GM19025 (cell line): ENCODE data around the gene RASA4B.
A peak's percentile ranks its signal among the peaks of the same experiment; 100 is the strongest.
"Not testable (repeated sequence)": the region's sequence is repeated elsewhere in the genome, so short reads cannot be mapped to it uniquely, and the experiment has no call there.

Experiments
- ATAC-seq: cut with Tn5 transposase; IDR thresholded peaks from one replicate; pipeline ENCODE4 v1.9.1; 2021; ENCODE audit warnings: mild to moderate bottlenecking, low read depth, moderate library complexity; ENCODE audit not compliant: unreplicated experiment

Gene RASA4B

GRCh38 chr7:102517550-102518147, at the start of gene RASA4B:
Gene RASA4B (minus strand): TSS chr7:102517777. CDS start chr7:102517710, 67 bp downstream.
- ATAC-seq, result peak; percentile 74

GRCh38 chr7:102550808-102551422, 33.3 kb upstream of the RASA4B start, which contains the start of gene SPDYE2:
Gene SPDYE2 (plus strand): TSS chr7:102551226. CDS start chr7:102553256, 2,030 bp downstream.
- not testable (repeated sequence) for ATAC-seq

- ATAC-seq, result peak; percentile 71
Observed at GRCh38 chr7:102546353-102546752, 28.8 kb upstream of the RASA4B start.

GRCh38 chr7:102545288-102545687, 27.7 kb upstream of the RASA4B start:
- not testable (repeated sequence) for ATAC-seq

- not testable (repeated sequence) for ATAC-seq
Observed at GRCh38 chr7:102544372-102544771, 26.8 kb upstream of the RASA4B start.

GRCh38 chr7:102543596-102543995, 26.0 kb upstream of the RASA4B start, which contains the start of gene UPK3BL2:
Gene UPK3BL2 (minus strand): TSS chr7:102543696. CDS start chr7:102543636, 60 bp downstream.
- not testable (repeated sequence) for ATAC-seq

- not testable (repeated sequence) for ATAC-seq
Observed at GRCh38 chr7:102542771-102543170, 25.2 kb upstream of the RASA4B start.

GRCh38 chr7:102542083-102542482, 24.5 kb upstream of the RASA4B start:
- not testable (repeated sequence) for ATAC-seq

GRCh38 chr7:102540604-102541003, 23.0 kb upstream of the RASA4B start:
- ATAC-seq, result not testable (repeated sequence)

- ATAC-seq, result not testable (repeated sequence)
Observed at GRCh38 chr7:102535062-102535615, 17.6 kb upstream of the RASA4B start.

GRCh38 chr7:102532127-102532526, 14.6 kb upstream of the RASA4B start:
- not testable (repeated sequence) for ATAC-seq

GRCh38 chr7:102531583-102531982, 14.0 kb upstream of the RASA4B start:
- not testable (repeated sequence) for ATAC-seq

- not testable (repeated sequence) for ATAC-seq
Observed at GRCh38 chr7:102527822-102528793, 10.5 kb upstream of the RASA4B start.

- ATAC-seq, result not testable (repeated sequence)
Observed at GRCh38 chr7:102527182-102527581, 9.6 kb upstream of the RASA4B start.

- ATAC-seq, result not testable (repeated sequence)
Observed at GRCh38 chr7:102524803-102525202, 7.2 kb upstream of the RASA4B start.

- not testable (repeated sequence) for ATAC-seq
Observed at GRCh38 chr7:102520797-102521196, 3.2 kb upstream of the RASA4B start.

GRCh38 chr7:102516951-102517350, 626 bp downstream of the RASA4B start:
- not testable (repeated sequence) for ATAC-seq

- not testable (repeated sequence) for ATAC-seq
Observed at GRCh38 chr7:102515889-102516288, 1.7 kb downstream of the RASA4B start.

GRCh38 chr7:102514881-102515721, 2.5 kb downstream of the RASA4B start:
- peak; percentile 63 for ATAC-seq
